ENCODE results near the gene CLEC3B.

DNA sequence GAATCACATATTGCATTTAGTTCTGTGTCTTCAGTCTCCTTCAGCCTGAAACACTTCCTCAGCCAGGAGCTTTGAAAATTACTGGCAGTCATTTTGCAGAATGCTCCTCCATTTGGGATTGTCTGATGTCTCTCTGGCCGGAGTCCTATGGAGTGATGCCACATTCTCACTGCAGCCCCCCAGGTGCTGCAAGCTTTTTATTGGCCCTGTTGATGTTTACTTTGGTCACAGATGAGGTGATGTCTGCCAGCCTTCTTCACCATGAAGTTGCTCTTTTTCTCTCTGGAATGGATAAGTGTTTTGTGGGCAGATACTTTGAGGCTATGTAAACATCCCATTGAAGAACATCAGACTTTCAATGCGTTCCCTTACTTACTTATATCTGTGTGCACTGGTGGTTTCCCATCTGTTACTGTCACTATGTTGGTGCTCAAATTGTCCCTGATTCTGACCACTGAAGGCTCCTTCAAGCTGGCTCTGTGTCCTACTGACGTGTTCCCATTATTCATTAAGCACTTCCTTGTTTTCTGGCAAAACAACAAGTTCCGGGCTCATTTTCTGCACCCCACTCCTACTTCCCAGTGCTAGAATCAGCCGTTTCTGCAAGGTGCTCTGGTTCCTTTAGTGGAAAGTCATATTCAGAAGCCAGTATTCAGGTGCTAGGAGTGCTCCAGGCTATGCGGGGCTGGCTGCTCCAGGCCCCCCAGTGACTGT is 1.4 kb upstream of the CLEC3B start:
- TF ChIP-seq CTCF (IDR thresholded peaks at IDR 0.05) (no peak), EZH2 (IDR thresholded peaks at IDR 0.05; ENCODE audit: borderline replicate concordance, insufficient read depth, low read depth, low read length, poor library complexity, severe bottlenecking) (no peak)

Data from B cell (primary cell).